Astrocyte (in vitro differentiated cells and primary cell): ENCODE measurements around the gene STK39.

ENCODE experiments used
- EZH2 ChIP-seq: IDR thresholded peaks from 2 replicates; pipeline ENCODE4 v1.6.1; 2012; ENCODE audit warnings: mild to moderate bottlenecking, low read length, inconsistent platforms; ENCODE audit not compliant: insufficient read depth
- TF ChIP-seq, protein P1 (sequence below): IDR thresholded peaks from 2 replicates; pipeline ENCODE4 v1.5.1; 2011; ENCODE audit warnings: low read depth, mild to moderate bottlenecking, inconsistent platforms, low read length, moderate library complexity; ENCODE audit not compliant: insufficient read depth

GRCh38 chr2:168062054-168062453, 185.3 kb downstream of the STK39 start:
- TF ChIP-seq, protein P1, sequence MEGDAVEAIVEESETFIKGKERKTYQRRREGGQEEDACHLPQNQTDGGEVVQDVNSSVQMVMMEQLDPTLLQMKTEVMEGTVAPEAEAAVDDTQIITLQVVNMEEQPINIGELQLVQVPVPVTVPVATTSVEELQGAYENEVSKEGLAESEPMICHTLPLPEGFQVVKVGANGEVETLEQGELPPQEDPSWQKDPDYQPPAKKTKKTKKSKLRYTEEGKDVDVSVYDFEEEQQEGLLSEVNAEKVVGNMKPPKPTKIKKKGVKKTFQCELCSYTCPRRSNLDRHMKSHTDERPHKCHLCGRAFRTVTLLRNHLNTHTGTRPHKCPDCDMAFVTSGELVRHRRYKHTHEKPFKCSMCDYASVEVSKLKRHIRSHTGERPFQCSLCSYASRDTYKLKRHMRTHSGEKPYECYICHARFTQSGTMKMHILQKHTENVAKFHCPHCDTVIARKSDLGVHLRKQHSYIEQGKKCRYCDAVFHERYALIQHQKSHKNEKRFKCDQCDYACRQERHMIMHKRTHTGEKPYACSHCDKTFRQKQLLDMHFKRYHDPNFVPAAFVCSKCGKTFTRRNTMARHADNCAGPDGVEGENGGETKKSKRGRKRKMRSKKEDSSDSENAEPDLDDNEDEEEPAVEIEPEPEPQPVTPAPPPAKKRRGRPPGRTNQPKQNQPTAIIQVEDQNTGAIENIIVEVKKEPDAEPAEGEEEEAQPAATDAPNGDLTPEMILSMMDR, result no peak
- no peak for TF ChIP-seq EZH2
